ENCODE results near the gene TMEM213. TPM values are rescaled to one million over a fixed set of nuclear protein-coding genes. Genes with fewer than 3 reads are reported as not detected.

The TMEM213 gene
- 4.6 TPM for total RNA-seq (ENCODE audit: insufficient read depth, low replicate concordance)

- DNase-seq (ENCODE audit: low spot score), result no peak
Observed at GRCh38 chr7:138797715-138798320, at the start of gene TMEM213, which contains the start of gene ATP6V0A4. TSS of gene TMEM213 (plus strand) at chr7:138797994. CDS start at chr7:138798105, 111 bp downstream. TSS of gene ATP6V0A4 (minus strand) at chr7:138798196. CDS start at chr7:138771247, 26,949 bp downstream.

GRCh38 chr7:138748666-138749065 is 49.1 kb upstream of the TMEM213 start:
- no peak for DNase-seq (ENCODE audit: low spot score)

GRCh38 chr7:138749960-138750359 is 47.8 kb upstream of the TMEM213 start:
- no peak for DNase-seq (ENCODE audit: low spot score)

- DNase-seq (ENCODE audit: low spot score), result no peak
Observed at GRCh38 chr7:138750473-138750872, 47.3 kb upstream of the TMEM213 start.

GRCh38 chr7:138750901-138751464 is 46.8 kb upstream of the TMEM213 start:
- DNase-seq (ENCODE audit: low spot score), result no peak

- DNase-seq (ENCODE audit: low spot score), result no peak
Observed at GRCh38 chr7:138752518-138753149, 45.2 kb upstream of the TMEM213 start.

GRCh38 chr7:138753150-138753518 is 44.7 kb upstream of the TMEM213 start:
- DNase-seq (ENCODE audit: low spot score), result no peak

GRCh38 chr7:138753610-138754009 is 44.2 kb upstream of the TMEM213 start:
- DNase-seq (ENCODE audit: low spot score), result no peak

- no peak for DNase-seq (ENCODE audit: low spot score)
Observed at GRCh38 chr7:138755331-138755747, 42.5 kb upstream of the TMEM213 start.

- no peak for DNase-seq (ENCODE audit: low spot score)
Observed at GRCh38 chr7:138755842-138756590, 41.8 kb upstream of the TMEM213 start.

GRCh38 chr7:138756591-138757242 is 41.1 kb upstream of the TMEM213 start:
- no peak for DNase-seq (ENCODE audit: low spot score)

- no peak for DNase-seq (ENCODE audit: low spot score)
Observed at GRCh38 chr7:138768241-138768640, 29.6 kb upstream of the TMEM213 start.

GRCh38 chr7:138770904-138771303 is 26.9 kb upstream of the TMEM213 start:
- no peak for DNase-seq (ENCODE audit: low spot score)

GRCh38 chr7:138773176-138773575 is 24.6 kb upstream of the TMEM213 start:
- DNase-seq (ENCODE audit: low spot score), result no peak

- no peak for DNase-seq (ENCODE audit: low spot score)
Observed at GRCh38 chr7:138773817-138774216, 24.0 kb upstream of the TMEM213 start.

GRCh38 chr7:138776166-138776833 is 21.5 kb upstream of the TMEM213 start:
- no peak for DNase-seq (ENCODE audit: low spot score)

- DNase-seq (ENCODE audit: low spot score), result no peak
Observed at GRCh38 chr7:138781004-138781403, 16.8 kb upstream of the TMEM213 start.

GRCh38 chr7:138784692-138785091 is 13.1 kb upstream of the TMEM213 start:
- DNase-seq (ENCODE audit: low spot score), result no peak

GRCh38 chr7:138785587-138786437 is 12.0 kb upstream of the TMEM213 start:
- peak; percentile 17 for DNase-seq (ENCODE audit: low spot score)

- no peak for DNase-seq (ENCODE audit: low spot score)
Observed at GRCh38 chr7:138796038-138796615, 1.7 kb upstream of the TMEM213 start.
